Endothelial cell of umbilical vein (primary cell): ENCODE measurements around the gene IGFBPL1. TPM values are rescaled to one million over a fixed set of nuclear protein-coding genes. Genes with fewer than 3 reads are reported as not detected.

Source experiments
- BruUV-seq: library from RNA; stranded (reverse); fragments of 400-500 nt; replicated peaks from 2 replicates; lab custom pipeline; 2021; lab: Mats Ljungman, UMichigan
- CTCF ChIA-PET: fragments of 300-600, 350-600 bp; sonication (Branson Sonifier 250); formaldehyde crosslinking; loops from one replicate; lab custom pipeline; 2021; ENCODE audit warnings: antibody characterized with exemption, inconsistent platforms; lab: Charles Lee
- POLR2A ChIA-PET: fragments of 300-600, 350-600 bp; sonication (Branson Sonifier 250); formaldehyde crosslinking; loops from one replicate; lab custom pipeline; 2021; ENCODE audit warnings: antibody characterized with exemption, inconsistent platforms; lab: Charles Lee
- DNase-seq: peaks from one replicate; pipeline ENCODE4 v3.0.0-alpha.2; 2011; ENCODE audit warnings: low read depth, low spot score
- FAIRE-seq: peaks from 2 replicates; lab custom pipeline; 2011; peaks lifted over from hg19 to GRCh38; lab: Jason Lieb, UNC
- H2AFZ ChIP-seq: 2 replicates; pipeline ENCODE4 v1.6.0; 2012; ENCODE audit warnings: low read depth, low read length, control low read depth, inconsistent platforms
- H3K27ac ChIP-seq: 2 replicates; pipeline ENCODE4 v1.5.1; 2011; ENCODE audit warnings: low read depth, mild to moderate bottlenecking, control low read depth, low read length, moderate library complexity; ENCODE audit not compliant: insufficient read depth
- H3K27me3 ChIP-seq, 2 experiments: 2 replicates each; pipeline versions ENCODE4 v1.6.0 to v1.6.1; 2011; ENCODE audit warnings: low read length in 2 of 2, mixed read lengths in 1 of 2; ENCODE audit not compliant: control insufficient read depth in 2 of 2, insufficient read depth in 2 of 2
- H3K36me3 ChIP-seq, 2 experiments: 2 replicates in 1 of 2; 3 replicates in 1 of 2; pipeline ENCODE4 v1.5.1; 2011; ENCODE audit warnings: low read length in 2 of 2, mild to moderate bottlenecking in 1 of 2, moderate library complexity in 1 of 2; ENCODE audit not compliant: control insufficient read depth in 2 of 2, insufficient read depth in 2 of 2; ENCODE audit errors: extremely low read depth in 1 of 2
- H3K4me1 ChIP-seq: 3 replicates; pipeline ENCODE4 v1.5.1; 2011; ENCODE audit warnings: mild to moderate bottlenecking, low read length; ENCODE audit not compliant: control insufficient read depth, insufficient read depth; ENCODE audit errors: extremely low read depth
- H3K4me2 ChIP-seq: 2 replicates; pipeline ENCODE4 v1.6.1; 2011; ENCODE audit warnings: low read length, control low read depth, mixed read lengths; ENCODE audit not compliant: insufficient read depth
- H3K4me3 ChIP-seq, 3 experiments: fragments of 200-600 bp in 1 of 3; sonication (generic), shearing (Covaris generic) in 1 of 3; replicated peaks in 1 of 3; 2 replicates each; pipeline ENCODE4 v1.5.1; 2011 to 2016; ENCODE audit warnings: control low read depth in 3 of 3, low read length in 3 of 3, mild to moderate bottlenecking in 2 of 3, inconsistent platforms in 1 of 3, low read depth in 1 of 3, moderate library complexity in 1 of 3; ENCODE audit not compliant: insufficient read depth in 1 of 3
- H3K79me2 ChIP-seq: 2 replicates; pipeline ENCODE4 v1.6.0; 2012; ENCODE audit warnings: low read length, inconsistent platforms; ENCODE audit not compliant: control insufficient read depth, insufficient read depth
- H3K9ac ChIP-seq: replicated peaks from 2 replicates; pipeline ENCODE3; 2011; ENCODE audit warnings: low read length, control low read depth; ENCODE audit not compliant: insufficient read depth; ENCODE audit errors: extremely low read depth
- H3K9me1 ChIP-seq: replicated peaks from 3 replicates; pipeline ENCODE4 v1.6.0; 2011; ENCODE audit warnings: mild to moderate bottlenecking, low read length; ENCODE audit not compliant: control insufficient read depth, insufficient read depth; ENCODE audit errors: extremely low read depth
- H3K9me3 ChIP-seq: replicated peaks from 2 replicates; pipeline ENCODE4 v1.5.1; 2012; ENCODE audit warnings: low read length, inconsistent platforms; ENCODE audit not compliant: control insufficient read depth, insufficient read depth
- H4K20me1 ChIP-seq: replicated peaks from 2 replicates; pipeline ENCODE3; 2011; ENCODE audit warnings: mild to moderate bottlenecking, low read length; ENCODE audit not compliant: control insufficient read depth, insufficient read depth; ENCODE audit errors: extremely low read depth
- CTCF ChIP-seq, 2 donors: IDR thresholded peaks; 1 replicate in 1 of 2; 2 replicates in 1 of 2; pipeline ENCODE4 v1.5.1; 2011; ENCODE audit warnings: low read length in 2 of 2, mild to moderate bottlenecking in 2 of 2, moderate library complexity in 2 of 2, control low read depth in 1 of 2, inconsistent platforms in 1 of 2, low read depth in 1 of 2; ENCODE audit not compliant: insufficient read depth in 1 of 2; ENCODE audit errors: extremely low read depth in 1 of 2
- EZH2 ChIP-seq: IDR thresholded peaks from 2 replicates; pipeline ENCODE4 v1.6.1; 2012; ENCODE audit warnings: borderline replicate concordance, low read depth, mild to moderate bottlenecking, moderate library complexity, low read length, inconsistent platforms; ENCODE audit not compliant: severe bottlenecking
- FOS ChIP-seq: IDR thresholded peaks from 2 replicates; pipeline ENCODE4 v1.6.1; 2011; ENCODE audit warnings: mild to moderate bottlenecking, low read length, moderate library complexity, borderline replicate concordance; ENCODE audit not compliant: insufficient read depth
- GATA2 ChIP-seq: IDR thresholded peaks from 2 replicates; pipeline ENCODE4 v1.7.0; 2011; ENCODE audit warnings: low read depth, mild to moderate bottlenecking, moderate library complexity, mixed read lengths, low read length; ENCODE audit not compliant: insufficient read length, insufficient read depth
- JUN ChIP-seq: IDR thresholded peaks from 2 replicates; pipeline ENCODE4 v1.6.1; 2011; ENCODE audit warnings: borderline replicate concordance, low read depth; ENCODE audit not compliant: insufficient read length, insufficient read depth
- MAX ChIP-seq: IDR thresholded peaks from 2 replicates; pipeline ENCODE4 v1.6.1; 2011; ENCODE audit not compliant: insufficient read depth, insufficient read length
- MYC ChIP-seq: IDR thresholded peaks from one replicate; pipeline ENCODE4 v1.6.1; 2011; ENCODE audit warnings: mild to moderate bottlenecking, low read depth, low read length
- POLR2A ChIP-seq: IDR thresholded peaks from 2 replicates; pipeline ENCODE4 v1.6.1; 2012; ENCODE audit warnings: low read depth, mild to moderate bottlenecking, control low read depth, low read length
- POLR2AphosphoS5 ChIP-seq: IDR thresholded peaks from 2 replicates; pipeline ENCODE4 v1.6.1; 2012; ENCODE audit warnings: low read depth, mild to moderate bottlenecking, control low read depth, low read length, moderate library complexity; ENCODE audit not compliant: insufficient read depth
- dilution Hi-C: fragments of 300-500 bp; cut with MboI; formaldehyde crosslinking; loops from one replicate; pipeline ENCODE4 v1.15.0; 2019; ENCODE audit warnings: low sequenced_read_pairs; ENCODE audit not compliant: extremely low pct_ligation_motif_present
- intact Hi-C: fragments of 100-400 bp; cut with micrococcal nuclease; formaldehyde crosslinking; loops from one replicate; pipeline ENCODE4 v1.10.0; 2022
- polyA plus RNA-seq, 4 experiments: library from polyadenylated mRNA; depleted of rRNA in 3 of 4; stranded (reverse) in 3 of 4; unstranded in 1 of 4; fragments of >200 nt; gene quantifications; 2 replicates each; pipeline versions ENCODE4 v1.2.1 to v1.2.3, GENCODE V29; 2011 to 2012; ENCODE audit warnings: missing spikeins in 1 of 4
- total RNA-seq: library from RNA; stranded (reverse); gene quantifications from 2 replicates; pipeline ENCODE4 v1.2.3, GENCODE V29; 2021

IGFBPL1 gene
- total and polyA plus RNA-seq, 2 donors (not counting 3 experiments of a cell fraction or from before 2014, with no cell fraction given) = not detected

GRCh38 chr9:38436708-38437107 lies 12.5 kb upstream of the IGFBPL1 start:
- intact Hi-C loops = no loop called here
- Histone ChIP-seq H3K27ac (no peak overlapping the region), H3K4me1 (no peaks in the 10 kb centered on the region), H2AFZ (no peak overlapping the region), H3K9me1 (no peaks in the 10 kb centered on the region), H3K4me3 (no peak overlapping the region), H4K20me1 (no peaks in the 10 kb centered on the region), H3K36me3 (no peaks in the 10 kb centered on the region), H3K9me3 (no peaks in the 10 kb centered on the region), H3K4me2 (no peak overlapping the region), H3K79me2 (no peaks in the 10 kb centered on the region), H3K27me3 (peaks cover 0 to 1% of the 10 kb centered on the region in 2 experiments), H3K9ac (no peak overlapping the region)
- ChIA-PET CTCF (interaction anchor here (1.1 kb wide), 1 partner anchor 14 kb away, joined by 3 read pairs; no protein-coding TSS in a partner anchor), POLR2A (no interaction called here)
- no TSS peak for BruUV-seq
- no peak for TF ChIP-seq GATA2
- DNase-seq = no peak
- dilution Hi-C loops = no loop called here
- no peak for FAIRE-seq

- ChIA-PET CTCF (interaction anchor here (1.0 to 1.1 kb wide), 2 partner anchors 15 to 25 kb away, joined by 3 read pairs; no protein-coding TSS in a partner anchor), POLR2A (interaction anchor here (0.6 kb wide), 1 partner anchor 15 kb away, joined by 6 read pairs; no protein-coding TSS in a partner anchor)
- Histone ChIP-seq H3K4me1 (no peaks in the 10 kb centered on the region), H3K27me3 (peaks cover 2 to 3% of the 10 kb centered on the region in 2 experiments), H3K4me2 (no peak overlapping the region), H3K27ac (no peak overlapping the region), H3K36me3 (no peaks in the 10 kb centered on the region), H4K20me1 (no peaks in the 10 kb centered on the region), H3K9ac (no peak overlapping the region), H3K9me1 (no peaks in the 10 kb centered on the region), H3K79me2 (no peaks in the 10 kb centered on the region), H3K9me3 (no peaks in the 10 kb centered on the region), H3K4me3 (no peak overlapping the region), H2AFZ (no peak overlapping the region)
- TF ChIP-seq EZH2 (no peak), JUN (no peak), FOS (no peak), POLR2AphosphoS5 (no peak), MAX (no peak), MYC (no peak), POLR2A (no peak), CTCF (IDR thresholded peaks at IDR 0.05; ENCODE audit: extremely low read depth in 1 of 2, insufficient read depth in 1 of 2, low read depth in 1 of 2, low read length in 2 of 2) (no peak), GATA2 (no peak)
- no TSS peak for BruUV-seq
- FAIRE-seq (no peak), DNase-seq (no peak)
- intact Hi-C loops (no loop called here), dilution Hi-C loops (no loop called here)
Measured at GRCh38 chr9:38435521-38435920, 11.3 kb upstream of the IGFBPL1 start.
